GM19372 (cell line): ENCODE data around the gene SLC41A1.
"Not testable (repeated sequence)": the region's sequence is repeated elsewhere in the genome, so short reads cannot be mapped to it uniquely, and the experiment has no call there.

Source experiments
- ATAC-seq: cut with Tn5 transposase; IDR thresholded peaks from one replicate; pipeline ENCODE4 v1.9.1; 2021; ENCODE audit warnings: mild to moderate bottlenecking, low read depth, moderate library complexity; ENCODE audit not compliant: unreplicated experiment

The SLC41A1 gene

GRCh38 chr1:205823260-205823659, 10.3 kb upstream of the SLC41A1 start:
- not testable (repeated sequence) for ATAC-seq

DNA sequence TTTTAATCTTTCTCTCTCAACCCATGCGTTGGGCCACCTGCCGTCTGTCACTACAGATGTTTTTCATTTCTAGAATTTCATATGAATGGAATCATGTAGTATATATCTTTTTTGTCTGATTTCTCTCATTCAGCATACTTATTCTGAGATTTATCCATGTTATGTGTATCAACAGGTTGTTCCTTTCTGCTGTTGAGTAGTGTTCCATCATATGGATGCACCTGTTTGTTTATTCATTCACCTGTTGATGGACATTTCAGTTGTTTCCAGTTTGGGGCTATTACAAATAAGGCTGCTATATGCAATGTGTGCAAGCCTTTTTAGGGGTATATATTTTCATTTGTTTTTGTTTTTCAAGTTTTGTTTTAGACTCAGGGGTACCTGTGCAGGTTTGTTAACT, 9.4 kb upstream of the SLC41A1 start:
- no peak for ATAC-seq

DNA sequence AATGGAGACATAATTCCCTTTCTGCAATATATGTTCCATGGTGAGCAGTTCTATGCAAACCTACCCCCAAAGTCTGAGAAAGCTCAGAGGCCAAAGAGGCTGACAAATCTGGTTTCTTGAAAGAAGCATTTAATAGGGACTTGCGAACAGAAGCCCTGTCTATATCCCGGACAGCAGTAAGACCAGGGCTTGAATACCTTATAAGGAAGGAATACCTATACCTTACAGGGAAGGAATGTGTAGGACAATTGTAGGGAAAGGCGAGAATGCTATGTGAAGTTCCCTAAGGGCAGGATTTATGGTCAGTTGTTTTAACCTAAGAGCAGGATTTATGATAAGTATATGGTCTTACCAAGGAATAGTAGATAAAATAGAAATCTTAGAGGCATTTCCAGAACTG, 5.0 kb upstream of the SLC41A1 start:
- no peak for ATAC-seq

- ATAC-seq = no peak
These were observed 4.4 kb upstream of the SLC41A1 start for GRCh38 chr1:205817364-205817763.

- ATAC-seq = no peak
These were observed 709 bp upstream of the SLC41A1 start for GRCh38 chr1:205813755-205814058.

- ATAC-seq = no peak
These were observed 624 bp downstream of the SLC41A1 start for GRCh38 chr1:205812271-205812877.

DNA sequence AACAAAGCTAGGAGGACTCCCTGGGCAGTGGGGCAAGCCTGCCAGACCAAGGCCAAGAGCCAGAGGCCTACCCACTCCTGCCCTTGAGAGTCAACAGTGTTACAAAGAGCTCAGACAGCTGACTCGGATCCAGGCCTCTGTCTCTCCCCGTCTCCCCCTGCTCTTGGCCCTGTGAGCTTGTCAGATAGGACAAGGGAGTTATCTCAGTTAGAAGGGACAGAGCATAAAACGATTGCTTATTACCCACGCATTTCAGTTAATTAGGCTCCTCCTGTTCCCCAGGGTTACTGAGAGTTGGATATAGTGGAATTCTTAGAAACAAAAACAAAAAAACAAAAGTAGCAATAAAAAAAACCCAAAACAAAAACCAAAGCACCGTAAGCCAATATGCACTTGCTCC, 1.3 kb downstream of the SLC41A1 start:
- no peak for ATAC-seq

- no peak for ATAC-seq
These were observed 2.4 kb downstream of the SLC41A1 start for GRCh38 chr1:205810448-205811157.

DNA sequence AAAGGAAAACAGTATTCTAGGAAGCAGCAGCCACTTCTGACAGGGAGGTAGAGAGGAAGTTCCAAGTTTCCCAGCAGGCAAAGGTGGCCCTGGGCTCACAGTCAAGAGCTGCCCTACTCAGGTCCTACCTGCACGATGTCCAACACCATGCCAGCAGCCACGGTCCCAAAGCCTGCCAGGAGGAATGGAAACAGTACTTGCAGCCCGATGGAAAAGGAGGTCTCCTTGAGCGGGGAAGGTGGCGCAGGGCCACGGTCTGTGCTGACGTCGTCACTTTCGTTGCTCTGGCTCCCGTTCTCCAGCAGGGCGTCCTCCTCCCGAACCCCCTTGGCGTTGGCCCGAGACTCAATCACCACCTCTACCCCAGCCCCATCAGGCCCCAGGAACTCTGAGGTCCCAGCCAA, 3.1 kb downstream of the SLC41A1 start:
- ATAC-seq = no peak

- no peak for ATAC-seq
These were observed 3.5 kb downstream of the SLC41A1 start for GRCh38 chr1:205809469-205809868.

GRCh38 chr1:205805082-205805711, 7.8 kb downstream of the SLC41A1 start:
- ATAC-seq = no peak

DNA sequence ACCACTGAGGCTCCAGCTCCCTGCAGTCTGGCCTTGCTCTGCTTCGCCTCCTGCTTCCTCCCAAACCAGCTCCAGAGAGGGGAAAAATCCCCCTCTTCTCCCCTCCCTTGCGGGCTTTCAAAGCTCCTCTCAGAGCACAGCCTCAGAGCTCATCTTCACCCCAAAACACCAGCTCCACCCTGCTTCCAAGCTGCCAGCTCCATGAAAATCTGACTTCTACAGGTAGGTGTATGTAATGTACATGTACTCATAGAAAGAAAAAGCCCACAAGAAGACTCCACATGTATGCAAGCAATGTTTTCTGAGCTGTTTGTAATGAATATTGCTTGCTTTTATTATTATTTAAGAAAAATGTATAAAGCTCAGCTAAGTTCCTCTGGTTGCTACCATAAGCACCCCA, 8.4 kb downstream of the SLC41A1 start:
- ATAC-seq = no peak

GRCh38 chr1:205803986-205804385, 9.0 kb downstream of the SLC41A1 start:
- no peak for ATAC-seq

- no peak for ATAC-seq
These were observed 10.9 kb downstream of the SLC41A1 start for GRCh38 chr1:205802060-205802459.

DNA sequence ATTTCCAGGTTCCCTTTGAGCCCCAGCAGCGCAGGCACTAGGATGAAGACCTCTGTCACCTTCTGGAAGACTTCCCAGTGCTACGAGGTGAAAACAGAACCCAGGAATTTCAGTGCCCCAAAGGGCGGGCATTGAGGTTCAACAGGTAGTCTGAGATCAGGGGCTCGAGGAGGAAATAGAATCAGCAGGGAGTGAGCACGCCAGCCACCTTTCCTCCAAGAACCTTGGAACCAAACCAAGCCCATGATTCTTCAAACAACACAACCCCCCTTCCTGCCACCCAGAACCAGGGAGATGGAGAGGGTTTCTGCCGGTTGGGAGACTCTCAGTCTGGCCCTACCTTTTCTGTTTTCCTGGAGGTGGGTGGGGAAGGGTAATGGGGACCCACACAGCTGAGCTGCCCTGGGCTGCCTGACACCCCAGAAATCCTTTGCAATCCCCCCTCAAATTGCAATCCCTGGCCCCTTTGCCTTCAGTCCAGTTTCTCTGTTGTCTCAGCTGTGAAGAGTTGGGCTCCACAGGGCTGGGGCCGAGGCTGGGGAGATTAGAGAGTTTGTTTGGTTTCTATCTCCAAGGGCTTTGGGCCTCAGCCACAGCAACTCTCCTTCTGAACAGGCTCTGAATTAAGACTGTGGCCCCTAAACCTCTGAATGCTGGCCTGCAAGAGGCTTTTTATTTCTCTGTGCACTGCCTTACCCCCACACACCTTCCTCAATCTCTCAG, 11.9 kb downstream of the SLC41A1 start:
- no peak for ATAC-seq

DNA sequence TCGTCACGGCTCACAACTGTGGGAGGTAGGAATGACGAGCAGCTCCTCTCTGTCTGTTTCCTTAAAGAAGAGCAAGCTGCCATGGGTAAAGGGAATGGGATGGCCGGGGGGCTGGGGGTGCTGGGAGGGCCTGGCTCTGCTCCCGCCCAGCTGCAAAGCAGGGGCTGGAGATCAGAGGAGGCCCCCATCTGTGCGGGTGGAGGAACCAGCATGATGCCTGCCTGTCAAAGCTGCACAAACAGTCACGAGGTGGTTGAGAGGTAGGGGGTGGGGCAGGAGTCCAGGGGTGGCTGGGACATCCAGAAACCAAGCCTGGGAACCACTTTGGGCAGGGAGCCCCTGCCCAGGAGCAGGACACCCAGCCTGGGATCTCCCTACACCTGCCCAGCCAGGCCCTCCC, 12.6 kb downstream of the SLC41A1 start:
- ATAC-seq = no peak

DNA sequence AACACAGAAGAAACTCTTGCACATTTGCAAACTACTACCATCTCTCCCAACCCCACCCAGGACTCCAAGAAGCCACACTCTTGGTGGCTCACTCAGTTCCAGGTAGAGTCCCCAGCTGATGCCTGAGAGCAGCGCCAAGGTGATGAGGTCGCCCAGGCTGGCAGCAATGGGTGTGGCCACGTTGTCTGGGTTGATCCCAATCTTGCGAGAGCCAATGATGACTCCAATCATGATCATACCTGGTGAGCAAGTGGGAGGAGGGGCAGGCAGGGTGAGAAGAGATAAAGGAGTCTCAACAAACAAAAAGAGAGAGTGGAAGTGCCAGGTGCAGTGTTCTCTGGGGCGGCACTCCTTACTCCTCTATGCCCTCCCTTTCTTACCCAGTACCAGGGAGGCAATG, 14.4 kb downstream of the SLC41A1 start:
- ATAC-seq = no peak

GRCh38 chr1:205797168-205797567, 15.8 kb downstream of the SLC41A1 start:
- ATAC-seq = no peak

GRCh38 chr1:205794011-205794730, 18.8 kb downstream of the SLC41A1 start:
- no peak for ATAC-seq

DNA sequence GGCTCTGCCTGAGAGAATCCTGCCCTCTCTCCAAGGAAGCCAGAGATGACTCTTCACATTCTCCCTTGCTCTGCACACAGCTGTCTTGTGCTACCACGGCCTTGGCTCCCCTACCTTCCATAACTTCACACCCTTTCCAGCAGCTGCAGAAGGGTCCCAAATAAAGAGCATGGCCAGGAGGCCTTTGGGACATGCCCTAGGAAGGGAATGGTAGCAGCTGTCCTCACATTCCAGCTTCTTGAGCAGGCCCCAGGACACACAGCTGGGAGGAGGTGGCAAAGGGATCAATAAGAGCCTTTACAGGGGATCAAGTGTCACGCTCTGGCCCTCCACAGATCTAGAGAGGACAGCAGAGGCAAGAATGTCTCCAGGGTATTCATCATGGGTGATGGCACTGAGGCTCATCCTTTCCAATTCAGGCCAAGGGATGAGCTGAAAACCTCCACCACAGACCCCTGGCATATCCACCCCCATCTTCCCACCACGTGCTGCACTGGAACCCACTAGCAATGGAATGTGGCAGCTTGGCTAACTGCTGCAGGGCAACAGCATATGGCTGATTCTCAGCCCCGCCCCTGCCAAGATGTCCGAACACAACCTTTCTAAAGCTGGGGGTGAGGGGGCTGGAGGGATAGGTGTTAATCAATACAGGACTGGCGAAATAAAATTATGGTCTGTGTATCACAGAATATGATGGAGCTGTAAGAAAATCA, 19.9 kb downstream of the SLC41A1 start:
- ATAC-seq = no peak
